GM23338 (cell line): ENCODE data around the gene MRS2.

Source experiments
- CREB1 ChIP-seq: fragments of 250-450 bp; sonication (Bioruptor Pico); IDR thresholded peaks from 2 replicates; pipeline ENCODE4 v1.5.0; 2020; ENCODE audit warnings: low read depth, mild to moderate bottlenecking, moderate library complexity
- CTCF ChIP-seq, 2 experiments: fragments of 200-600 bp in 1 of 2; sonication (generic) in 1 of 2; conservative IDR thresholded peaks; 2 replicates each; pipeline versions ENCODE4 v1.5.1 to v1.6.1; 2016 to 2017; ENCODE audit warnings: antibody characterized with exemption in 2 of 2, low read depth in 2 of 2, mild to moderate bottlenecking in 2 of 2, moderate library complexity in 1 of 2
- ETS1 ChIP-seq: IDR thresholded peaks from 2 replicates; pipeline ENCODE4 v1.6.1; 2016; ENCODE audit warnings: antibody characterized with exemption
- EZH2 ChIP-seq: fragments of 200-600 bp; sonication (generic); IDR thresholded peaks from one replicate; pipeline ENCODE4 v1.8.0; 2017; ENCODE audit warnings: antibody characterized with exemption, mild to moderate bottlenecking, low read depth; ENCODE audit not compliant: unreplicated experiment
- EZH2phosphoT487 ChIP-seq: fragments of 200-600 bp; sonication (generic); IDR thresholded peaks from one replicate; pipeline ENCODE4 v1.8.1; 2018; ENCODE audit warnings: antibody characterized with exemption; ENCODE audit not compliant: unreplicated experiment
- JUNB ChIP-seq: IDR thresholded peaks from one replicate; pipeline ENCODE4 v1.6.1; 2016; ENCODE audit warnings: antibody characterized with exemption; ENCODE audit not compliant: unreplicated experiment
- NANOG ChIP-seq: IDR thresholded peaks from 2 replicates; pipeline ENCODE4 v1.6.1; 2016; ENCODE audit warnings: antibody characterized with exemption, borderline replicate concordance
- POLR2AphosphoS5 ChIP-seq: IDR thresholded peaks from 2 replicates; pipeline ENCODE4 v1.6.1; 2016; ENCODE audit warnings: antibody characterized with exemption, low read depth
- REST ChIP-seq: IDR thresholded peaks from one replicate; pipeline ENCODE4 v1.6.1; 2018; ENCODE audit warnings: antibody characterized with exemption; ENCODE audit not compliant: unreplicated experiment
- STAT1 ChIP-seq: IDR thresholded peaks from one replicate; pipeline ENCODE4 v1.6.1; 2016; ENCODE audit warnings: antibody characterized with exemption; ENCODE audit not compliant: unreplicated experiment
- ZNF114 ChIP-seq: fragments of 250-450 bp; sonication (Bioruptor Pico); IDR thresholded peaks from 2 replicates; pipeline ENCODE4 v1.5.0; 2020; ENCODE audit warnings: mild to moderate bottlenecking, moderate library complexity
- ZNF331 ChIP-seq: fragments of 250-450 bp; sonication (Bioruptor Pico); IDR thresholded peaks from 2 replicates; pipeline ENCODE4 v1.5.0; 2020; ENCODE audit warnings: low read depth, mild to moderate bottlenecking, moderate library complexity

- TF ChIP-seq CTCF (conservative IDR thresholded peaks at IDR 0.05; ENCODE audit: low read depth in 2 of 2) = no peak
- no peak for TF ChIP-seq EZH2
- no peak for TF ChIP-seq CREB1 (CRISPR knock-in tag)
- TF ChIP-seq EZH2phosphoT487 = no peak
- no peak for TF ChIP-seq POLR2AphosphoS5
- TF ChIP-seq REST = no peak
- TF ChIP-seq ZNF114 (CRISPR knock-in tag) = no peak
- TF ChIP-seq ZNF331 = no peak
- TF ChIP-seq ETS1 = no peak
- no peak for TF ChIP-seq JUNB
- TF ChIP-seq STAT1 = no peak
- TF ChIP-seq NANOG = no peak
Observed at GRCh38 chr6:24455061-24455460, 52.3 kb downstream of the MRS2 start.
